Stimulated activated CD8-positive, alpha-beta memory T cell treated with anti-CD3 and anti-CD28 coated beads, Interleukin-4, amount 100 ng/mL, for 1 hour (primary cell): ENCODE measurements around the gene FBXW11.

Source experiments
- DNase-seq, 2 donors: peaks; one replicate each; pipeline ENCODE4 v3.0.0-alpha.2; 2020; ENCODE audit warnings: low read depth in 2 of 2, low spot score in 1 of 2

The FBXW11 gene

DNA sequence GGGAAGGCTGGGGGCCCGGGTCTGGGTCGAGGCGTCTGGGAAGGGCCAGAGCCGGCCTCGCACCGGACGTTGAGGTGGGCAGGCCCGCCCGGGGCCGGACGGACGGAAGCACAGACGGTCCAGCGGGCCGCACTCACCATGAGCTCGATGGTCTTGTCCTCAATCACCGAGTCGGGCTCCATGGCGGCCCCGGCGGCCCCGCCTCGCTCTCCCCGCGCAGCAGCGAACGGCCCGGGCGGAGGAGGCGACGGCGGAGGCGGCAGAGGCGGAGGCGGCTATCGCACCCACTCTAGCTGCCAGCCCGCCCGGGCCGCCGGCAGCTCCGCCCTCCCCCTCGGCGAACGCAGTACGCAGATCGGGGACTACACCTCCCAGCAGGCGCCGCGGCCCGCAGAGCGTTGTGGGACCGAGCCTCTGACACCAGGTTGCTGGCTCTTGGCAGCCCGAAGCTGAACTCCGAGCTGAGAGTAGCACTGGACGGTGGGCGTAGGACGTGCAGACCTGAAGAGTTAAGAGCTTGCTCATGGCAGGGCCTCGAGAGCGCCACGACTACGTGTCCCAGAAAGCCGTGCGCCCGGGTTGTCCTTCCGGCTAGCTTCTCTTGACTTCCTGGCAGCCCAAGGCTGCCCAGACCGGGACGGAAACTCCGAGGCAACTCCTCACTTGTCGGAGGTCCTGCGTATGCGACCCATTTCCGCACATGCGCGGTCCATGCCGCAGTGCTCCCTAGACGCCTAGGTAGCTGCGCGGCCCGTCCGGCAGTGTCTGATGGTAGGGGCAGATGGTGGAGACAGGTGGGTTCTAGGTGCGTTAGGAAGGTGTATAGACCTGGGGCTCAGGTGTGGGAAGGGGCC lies at the start of gene FBXW11:
Gene FBXW11 (minus strand): TSS at position 318 of the 854 bp plus-strand sequence. CDS start 136 bp downstream, at position 182.
- DNase-seq = peak; percentile 88 to 93

DNA sequence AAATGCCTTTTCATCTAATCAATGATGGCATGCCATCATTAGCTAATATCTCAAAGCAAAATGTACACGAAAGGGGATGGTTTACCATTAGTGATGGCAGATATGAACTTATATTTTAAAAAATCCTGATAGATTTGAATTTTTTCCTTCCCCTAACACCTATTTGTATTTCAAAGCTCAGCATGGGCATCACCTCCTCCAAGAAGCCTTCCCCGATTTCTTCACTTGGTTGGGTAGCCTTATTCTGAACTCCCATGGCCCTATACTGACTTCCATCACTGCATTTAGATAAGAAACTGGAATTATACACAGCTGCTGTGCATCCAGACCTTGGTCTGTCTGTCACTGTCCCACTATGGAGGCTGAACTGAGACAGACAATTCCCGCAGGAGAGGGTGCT lies 49.6 kb upstream of the FBXW11 start:
- DNase-seq = no peak

DNA sequence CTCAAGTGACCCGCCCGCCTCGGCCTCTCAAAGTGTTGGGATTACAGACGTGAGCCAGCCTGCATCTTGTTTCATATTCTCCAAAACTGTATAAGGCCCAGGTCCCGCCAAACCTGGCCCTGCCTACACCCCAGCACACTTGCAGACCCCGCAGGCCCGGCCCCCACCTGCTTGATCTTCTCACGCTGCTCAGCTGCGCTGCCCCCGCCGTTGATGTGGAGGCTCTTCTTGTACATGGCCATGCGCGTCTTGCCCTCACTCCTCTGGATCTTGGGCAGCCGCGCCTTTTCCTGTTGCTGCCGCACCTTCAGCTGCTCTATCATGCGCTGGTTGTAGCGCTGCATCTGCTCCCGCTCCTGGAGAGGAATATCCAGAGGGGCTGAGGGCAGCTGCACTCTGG lies 49.0 kb upstream of the FBXW11 start:
- no peak for DNase-seq

DNA sequence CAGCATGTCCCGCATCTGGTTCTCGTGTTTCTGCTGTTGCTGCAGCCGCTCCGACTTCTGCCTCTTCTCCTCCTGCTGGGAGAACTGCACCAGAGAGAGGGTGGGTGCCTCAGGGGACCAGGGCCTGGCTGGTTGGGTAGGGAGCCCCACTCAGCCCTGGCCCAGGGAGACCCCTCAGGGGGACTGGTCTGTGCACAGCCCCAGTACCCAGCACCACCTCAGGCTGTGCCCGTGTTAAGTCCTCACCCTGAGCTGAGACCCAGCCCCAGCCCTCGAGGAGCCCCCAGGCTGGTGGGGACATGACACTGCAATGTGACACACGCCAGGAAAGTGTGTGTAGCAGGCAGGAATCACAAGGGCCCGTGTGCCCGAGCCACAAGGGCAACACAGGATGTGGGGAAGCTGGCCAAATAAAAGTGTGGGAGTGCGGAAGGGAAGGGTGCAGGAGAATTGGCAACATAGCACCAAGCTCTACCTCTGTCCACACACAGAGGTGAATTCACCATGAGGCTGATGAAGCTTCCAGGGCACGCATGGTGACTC lies 48.2 kb upstream of the FBXW11 start:
- no peak for DNase-seq

DNA sequence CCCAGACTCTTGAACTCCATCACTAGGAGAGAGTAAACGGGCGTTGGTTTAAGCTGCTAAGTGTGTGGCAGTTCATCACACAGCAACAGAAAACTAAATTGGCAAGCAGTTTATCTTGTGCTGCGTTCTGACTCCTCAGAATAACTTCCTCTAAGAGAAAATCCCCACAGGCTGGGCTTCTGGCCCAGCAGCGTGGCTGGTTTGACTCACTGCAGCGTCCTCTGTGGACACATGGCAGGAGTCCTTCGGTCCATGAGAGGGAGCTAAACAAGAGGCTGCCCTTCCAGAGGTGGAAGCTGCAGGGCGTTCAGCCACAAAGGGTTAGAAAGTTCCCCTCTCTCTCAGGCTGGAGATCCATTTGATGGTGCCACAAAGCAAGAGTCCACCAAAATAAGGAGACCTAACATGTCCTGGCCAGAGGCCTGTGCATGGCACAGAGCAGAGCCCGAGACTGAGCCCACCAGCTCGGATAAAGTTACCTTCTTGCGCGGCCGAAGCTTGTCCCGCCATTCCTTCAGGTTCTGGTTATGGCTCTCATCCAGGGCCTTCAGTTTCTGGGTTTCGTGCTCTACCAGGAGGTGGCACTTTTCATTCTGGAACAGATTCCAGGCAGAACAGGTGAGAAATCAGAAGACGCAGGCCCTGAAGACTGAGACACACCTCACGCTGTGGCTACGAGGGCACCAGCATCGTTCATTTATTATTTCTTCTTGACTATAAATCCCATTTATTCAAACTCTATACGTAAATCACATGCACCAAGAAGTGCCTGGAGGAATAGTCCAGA lies 46.2 kb upstream of the FBXW11 start:
- DNase-seq = no peak

DNA sequence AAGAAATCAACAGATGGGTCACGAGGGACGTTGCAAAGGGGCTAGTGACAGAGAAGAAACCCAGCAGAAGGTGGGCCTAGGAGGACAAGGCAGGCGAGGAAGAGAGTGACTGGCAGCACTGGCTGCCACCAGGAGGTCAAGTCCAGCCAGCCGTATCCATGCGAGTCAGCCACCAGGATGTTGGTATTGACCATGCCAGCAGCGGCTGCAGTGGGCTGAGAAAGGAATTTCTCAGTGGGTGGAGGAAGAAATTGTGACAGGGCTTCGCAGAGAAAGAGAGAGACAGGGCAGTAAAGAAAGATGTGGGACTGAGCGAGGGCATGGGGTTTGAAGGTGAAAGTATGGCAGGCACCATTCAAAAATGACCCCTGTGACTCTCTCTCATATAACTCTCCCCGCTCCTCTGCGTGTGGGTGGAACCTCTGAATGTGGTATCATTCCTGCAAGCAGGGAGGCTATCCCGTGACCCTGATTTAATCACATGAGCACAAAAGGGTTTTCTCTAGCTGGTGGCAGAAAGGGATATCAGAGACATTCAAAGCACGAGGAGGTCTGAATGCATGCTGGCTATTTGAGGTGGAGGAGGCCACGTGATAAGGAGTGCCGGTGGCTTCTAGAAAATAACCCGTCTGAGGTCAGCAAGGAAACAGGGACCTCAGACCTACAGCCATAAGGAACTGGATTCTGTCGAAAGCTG lies 45.4 kb upstream of the FBXW11 start:
- DNase-seq = no peak

DNA sequence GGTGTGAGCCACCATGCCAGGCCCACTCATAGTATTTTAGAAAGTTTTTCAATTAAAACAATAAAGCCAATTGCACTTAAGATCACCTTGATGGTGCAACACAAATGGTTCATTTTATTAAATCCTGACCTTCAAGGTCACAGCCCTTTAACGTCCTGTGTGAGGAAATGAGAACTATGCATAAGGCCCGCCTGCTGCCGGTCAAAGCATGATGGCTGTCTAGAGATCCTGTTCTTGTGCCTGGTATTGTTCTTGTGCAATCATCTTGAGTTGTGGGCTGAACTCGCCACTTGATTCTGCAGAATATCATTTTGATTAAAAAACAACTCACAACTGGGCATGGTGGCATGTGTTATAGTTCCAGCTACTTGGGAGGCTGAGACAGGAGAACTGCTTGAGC lies 43.6 kb upstream of the FBXW11 start:
- DNase-seq = no peak

DNA sequence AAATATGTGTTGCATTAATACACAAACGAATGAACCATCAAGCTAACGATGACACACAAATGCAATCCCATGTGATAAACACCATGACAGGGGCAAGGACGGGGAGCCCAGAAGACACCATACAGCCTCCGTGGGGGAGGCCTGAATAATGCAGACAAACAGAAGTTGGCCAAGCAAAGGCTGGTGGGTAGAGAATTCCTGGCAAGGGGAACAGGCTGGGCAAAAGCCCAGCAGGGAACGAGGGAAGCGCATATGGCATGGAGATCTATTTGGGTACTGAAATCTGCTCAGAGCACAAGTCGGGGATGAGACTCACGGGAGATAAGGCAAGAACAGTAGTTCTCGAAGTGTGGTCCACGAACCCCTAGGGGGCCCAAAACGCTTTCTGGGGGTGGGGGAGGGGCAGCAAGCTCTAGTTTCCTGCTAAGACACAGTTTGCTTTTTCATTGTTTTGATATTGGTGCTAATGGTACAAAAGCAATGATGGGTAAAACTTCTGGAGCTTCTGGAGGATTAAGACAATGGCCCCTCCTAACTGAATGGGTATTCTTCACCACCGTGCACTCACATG lies 42.9 kb upstream of the FBXW11 start:
- DNase-seq = no peak

DNA sequence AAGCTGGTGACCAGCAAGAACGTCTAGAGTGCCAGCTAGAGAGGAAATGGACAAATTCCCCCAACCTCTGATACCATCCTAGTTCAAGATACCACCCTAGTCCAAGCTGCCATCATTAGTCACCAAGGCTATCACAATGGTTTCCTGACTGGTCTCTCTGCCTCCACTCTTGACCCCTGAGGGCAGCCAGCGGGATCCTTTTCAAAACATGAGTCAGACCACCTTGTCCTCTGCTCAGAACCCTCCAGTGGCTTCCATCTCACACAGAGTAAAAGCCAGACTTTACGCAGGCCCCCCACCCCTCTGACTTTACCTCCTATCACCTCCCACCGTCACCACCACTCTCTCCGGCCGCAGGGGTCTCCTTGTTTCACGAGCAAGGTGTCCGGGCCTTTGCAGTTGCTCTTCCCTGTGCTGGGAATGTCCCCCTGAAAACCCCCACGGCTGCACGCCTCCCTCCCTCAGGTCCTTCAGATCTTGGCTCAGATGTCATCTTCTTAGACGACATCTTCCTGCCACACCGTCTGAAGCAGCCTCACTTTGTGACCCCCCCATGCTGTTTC lies 42.2 kb upstream of the FBXW11 start:
- no peak for DNase-seq

DNA sequence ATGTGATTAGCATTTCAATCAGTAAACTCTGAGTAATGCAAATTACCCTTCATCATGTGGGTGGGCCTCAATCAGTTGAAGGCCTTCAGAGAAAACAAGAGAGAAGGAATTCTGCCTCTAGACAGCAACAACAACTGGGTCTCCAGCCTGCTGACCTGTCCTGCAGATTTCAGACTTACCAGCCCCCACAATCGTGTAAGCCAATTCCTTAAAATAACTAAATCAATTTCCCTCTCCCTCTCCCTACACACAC lies 41.7 kb upstream of the FBXW11 start:
- DNase-seq = no peak

DNA sequence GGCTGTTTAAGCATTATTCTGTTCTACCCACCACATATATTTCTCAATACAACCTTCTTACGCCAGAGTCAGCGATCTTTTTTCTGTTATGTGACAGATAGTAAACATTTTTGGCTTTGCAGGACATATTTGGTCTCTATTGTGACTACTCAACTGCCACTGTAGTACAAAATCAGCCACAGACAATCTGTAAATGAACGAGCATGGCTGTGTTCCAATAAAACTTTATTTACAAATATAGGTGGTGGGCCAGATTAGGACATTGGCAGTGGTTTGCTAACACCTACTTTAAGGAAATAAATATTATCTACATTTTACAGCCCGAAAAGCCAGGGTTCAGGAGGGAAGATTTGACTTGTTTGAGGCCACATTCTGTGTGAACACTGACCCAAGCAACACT lies 40.2 kb upstream of the FBXW11 start:
- DNase-seq = no peak

DNA sequence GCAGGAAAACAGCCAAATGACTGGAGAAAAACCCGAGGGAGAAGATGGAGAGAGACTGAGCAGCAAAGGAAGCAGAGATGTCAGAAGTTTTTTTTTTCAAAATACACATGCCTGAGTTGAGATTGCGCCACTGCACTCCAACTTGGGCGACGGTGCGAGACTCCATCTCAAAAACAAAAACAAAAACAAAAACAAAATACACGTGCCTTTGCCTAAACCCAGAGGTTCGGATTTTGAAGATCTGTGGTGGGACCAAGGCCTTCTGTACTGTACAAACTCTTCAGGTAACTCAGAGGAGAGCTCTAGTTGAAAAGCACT lies 38.8 kb upstream of the FBXW11 start:
- DNase-seq = no peak

DNA sequence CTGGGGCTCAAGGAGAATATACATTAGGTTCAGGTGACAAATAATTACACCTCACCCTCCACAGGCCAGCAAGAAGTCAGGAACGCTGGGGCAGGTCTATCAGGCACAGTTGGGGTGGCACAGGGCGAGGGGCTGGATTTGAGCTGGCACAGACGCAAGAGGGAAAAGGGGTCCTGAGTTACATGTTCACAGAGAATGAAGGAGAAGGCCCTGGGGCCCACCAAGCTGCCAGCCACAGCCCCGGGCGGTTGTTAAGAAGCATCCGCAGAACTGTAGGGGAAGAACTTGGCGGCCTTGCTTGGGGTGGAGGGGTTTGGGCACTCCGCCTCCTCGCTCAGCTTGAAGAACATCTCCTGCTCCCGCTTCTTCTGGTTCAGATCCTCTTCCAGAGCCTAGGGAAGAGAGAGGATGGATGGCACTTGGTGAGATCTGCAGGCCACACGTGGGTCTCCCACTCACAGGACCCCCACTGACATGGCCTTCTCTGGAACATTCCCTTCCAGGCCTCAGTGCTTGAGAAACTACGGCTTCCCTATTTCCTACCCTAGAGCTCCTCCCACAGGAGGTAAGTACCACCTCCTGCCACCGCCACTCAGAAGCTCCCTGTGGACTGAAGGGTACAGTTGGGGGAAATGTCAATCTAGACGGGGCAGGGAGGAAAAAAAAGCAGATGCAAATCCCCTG lies 38.3 kb upstream of the FBXW11 start:
- DNase-seq = no peak

DNA sequence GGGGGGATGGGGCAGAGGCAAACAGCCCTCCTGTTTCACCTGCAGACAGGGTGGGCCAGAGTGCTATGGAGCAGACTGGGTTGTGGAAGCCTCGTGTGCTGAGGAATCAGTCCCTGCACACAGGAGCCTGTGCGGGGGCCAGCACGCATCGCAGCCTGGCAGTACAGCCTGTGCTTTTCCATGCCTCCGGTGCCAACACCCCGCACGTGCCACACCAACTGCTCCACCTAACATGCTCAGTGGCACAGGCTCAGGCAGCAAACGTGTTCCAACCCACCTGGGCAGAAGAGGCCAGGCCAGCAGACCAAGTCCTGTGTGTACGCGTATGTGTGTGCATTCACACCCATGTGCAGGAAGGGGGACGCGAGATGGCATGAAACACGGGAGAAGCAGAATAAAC lies 37.4 kb upstream of the FBXW11 start:
- no peak for DNase-seq

DNA sequence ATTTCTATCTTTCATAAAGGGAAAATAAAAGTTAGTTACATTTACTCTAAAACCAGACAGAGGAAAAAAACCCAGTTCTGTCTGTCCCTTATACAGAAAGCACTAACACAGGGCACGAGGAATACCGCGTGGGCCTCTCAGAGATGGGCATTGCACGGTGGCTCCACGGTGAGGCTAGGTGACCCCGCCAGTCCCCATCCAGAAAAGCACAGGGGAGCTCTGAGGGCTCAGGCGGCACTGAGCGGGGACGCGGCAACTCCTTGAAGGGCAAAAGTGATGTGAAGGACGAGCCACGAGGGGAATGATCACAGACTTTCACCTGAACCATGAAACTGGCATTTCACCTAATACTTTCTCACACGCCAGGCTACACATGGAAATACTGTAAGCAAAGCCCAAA lies 35.7 kb upstream of the FBXW11 start:
- no peak for DNase-seq

DNA sequence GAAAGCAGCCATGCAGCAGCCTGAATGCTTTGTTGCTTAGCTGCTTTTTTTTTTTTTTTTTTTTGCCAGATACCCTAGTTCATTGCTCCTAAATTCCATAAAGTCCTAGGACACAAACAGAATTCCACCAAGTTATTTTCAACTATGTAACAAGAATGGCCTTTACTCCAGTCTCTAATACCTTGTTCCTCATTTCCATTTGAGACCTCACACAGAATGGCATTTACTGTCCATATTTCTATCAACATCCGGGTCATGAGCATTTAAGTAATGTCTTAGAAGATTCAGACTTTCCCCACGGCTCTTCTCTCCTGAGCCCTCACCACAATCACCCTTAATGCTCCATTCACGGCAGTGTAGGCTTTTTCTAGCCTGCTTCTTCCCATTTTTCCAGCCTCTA lies 31.7 kb upstream of the FBXW11 start:
- no peak for DNase-seq

DNA sequence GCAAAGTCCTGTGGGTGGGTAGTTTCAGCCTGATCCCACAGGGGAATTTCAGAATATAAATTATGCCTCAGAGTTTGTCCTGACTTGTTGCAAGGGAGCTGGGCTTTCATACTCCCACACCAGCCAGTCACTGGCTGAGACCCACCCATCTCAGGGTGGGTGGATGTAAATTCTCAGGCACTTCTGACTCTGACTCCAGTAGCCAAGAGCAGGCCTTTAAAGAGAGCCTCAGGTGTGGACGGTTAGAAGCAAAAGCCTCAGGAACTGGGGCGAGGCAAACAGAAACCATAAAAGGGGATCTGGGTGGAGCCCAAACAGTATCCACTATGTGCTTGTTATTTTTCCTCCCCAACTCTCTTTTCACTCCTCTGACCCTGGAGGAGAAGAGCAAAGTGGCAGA lies 28.6 kb upstream of the FBXW11 start:
- no peak for DNase-seq

DNA sequence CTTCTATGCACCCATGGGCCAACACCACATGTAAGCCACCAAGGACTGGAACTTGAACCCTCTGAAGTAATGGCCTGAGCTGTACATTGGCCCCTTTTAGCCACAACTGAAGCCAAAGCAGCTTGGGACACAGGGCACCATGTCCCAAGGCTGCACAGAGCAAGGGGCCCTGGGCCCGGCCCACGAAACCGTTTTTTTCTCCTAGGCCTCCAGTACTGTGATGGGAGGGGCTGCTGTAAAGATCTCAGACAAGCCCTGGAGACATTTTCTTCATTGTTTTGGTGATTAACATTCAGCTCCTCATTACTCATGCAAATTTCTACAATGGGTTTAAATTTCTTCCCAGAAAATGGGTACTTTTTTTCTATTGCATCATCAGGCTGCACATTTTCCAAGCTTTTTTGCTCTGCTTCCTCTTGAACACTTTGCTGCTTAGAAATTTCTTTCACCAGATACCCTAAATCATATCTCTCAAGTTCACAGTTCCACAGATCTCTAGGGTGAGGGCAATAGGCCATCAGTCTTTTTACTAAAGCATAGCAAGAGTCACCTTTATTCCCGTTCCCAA lies 25.5 kb upstream of the FBXW11 start:
- no peak for DNase-seq

DNA sequence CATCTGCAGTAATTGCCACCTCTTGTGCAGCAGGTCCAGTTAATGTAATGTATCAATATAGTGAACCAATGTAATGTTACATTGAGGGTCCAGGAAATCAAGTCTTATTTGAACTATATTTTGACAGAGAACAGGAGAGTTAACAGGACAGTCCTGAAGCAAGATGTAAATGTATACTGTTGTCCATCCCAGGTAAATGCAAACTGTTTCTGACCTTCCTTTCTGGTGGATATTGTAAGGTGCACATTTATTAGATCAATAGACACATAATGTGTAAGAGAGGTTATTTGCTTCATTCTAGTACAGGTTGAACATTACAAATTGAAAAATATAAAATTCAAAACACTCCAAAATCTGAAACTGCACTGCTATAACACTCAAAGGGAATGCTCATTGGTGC lies 23.4 kb upstream of the FBXW11 start:
- no peak for DNase-seq

DNA sequence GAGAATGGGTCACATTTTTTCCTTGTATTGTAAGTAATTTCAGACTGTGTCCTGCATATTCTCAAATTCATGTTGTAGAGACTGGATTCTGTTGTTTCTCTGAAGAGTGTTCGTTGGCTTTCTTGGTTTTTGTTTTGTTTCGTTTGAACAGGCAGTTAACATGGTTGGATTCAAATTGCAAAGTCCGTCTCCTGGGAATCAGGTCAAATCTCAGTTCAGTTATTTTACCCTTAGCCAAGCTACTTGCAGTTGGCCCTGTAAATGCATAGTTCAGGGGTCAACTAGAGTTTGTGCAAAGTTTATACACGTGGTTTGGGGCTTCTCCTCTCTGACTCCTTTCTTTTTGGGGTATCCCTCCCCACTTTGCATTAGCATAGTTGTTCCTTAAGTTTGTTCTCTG lies 21.7 kb upstream of the FBXW11 start:
- no peak for DNase-seq
